GM10248 (cell line): ENCODE data around the gene TEX22.
A peak's percentile ranks its signal among the peaks of the same experiment; 100 is the strongest.

ENCODE experiments used
- CTCF ChIA-PET: fragments of 300-600 bp; sonication (Branson Sonifier 250); formaldehyde crosslinking; extraction: SDS; loops from one replicate; lab custom pipeline; 2021; ENCODE audit warnings: antibody characterized with exemption; lab: Yijun Ruan, JAX
- POLR2A ChIA-PET: fragments of 350-650 bp; sonication (Branson Sonifier 250); formaldehyde crosslinking; extraction: SDS; loops from one replicate; lab custom pipeline; 2020; ENCODE audit warnings: antibody characterized with exemption; lab: Yijun Ruan, JAX
- DNase-seq: peaks from one replicate; pipeline ENCODE4 v3.0.0; 2012; ENCODE audit errors: extremely low spot score
- TF ChIP-seq, protein P1 (sequence below): IDR thresholded peaks from 2 replicates; pipeline ENCODE4 v1.5.1; 2012; ENCODE audit warnings: mild to moderate bottlenecking, low read depth; ENCODE audit errors: extremely low read depth, missing control alignments, control extremely low read depth

The TEX22 gene

DNA sequence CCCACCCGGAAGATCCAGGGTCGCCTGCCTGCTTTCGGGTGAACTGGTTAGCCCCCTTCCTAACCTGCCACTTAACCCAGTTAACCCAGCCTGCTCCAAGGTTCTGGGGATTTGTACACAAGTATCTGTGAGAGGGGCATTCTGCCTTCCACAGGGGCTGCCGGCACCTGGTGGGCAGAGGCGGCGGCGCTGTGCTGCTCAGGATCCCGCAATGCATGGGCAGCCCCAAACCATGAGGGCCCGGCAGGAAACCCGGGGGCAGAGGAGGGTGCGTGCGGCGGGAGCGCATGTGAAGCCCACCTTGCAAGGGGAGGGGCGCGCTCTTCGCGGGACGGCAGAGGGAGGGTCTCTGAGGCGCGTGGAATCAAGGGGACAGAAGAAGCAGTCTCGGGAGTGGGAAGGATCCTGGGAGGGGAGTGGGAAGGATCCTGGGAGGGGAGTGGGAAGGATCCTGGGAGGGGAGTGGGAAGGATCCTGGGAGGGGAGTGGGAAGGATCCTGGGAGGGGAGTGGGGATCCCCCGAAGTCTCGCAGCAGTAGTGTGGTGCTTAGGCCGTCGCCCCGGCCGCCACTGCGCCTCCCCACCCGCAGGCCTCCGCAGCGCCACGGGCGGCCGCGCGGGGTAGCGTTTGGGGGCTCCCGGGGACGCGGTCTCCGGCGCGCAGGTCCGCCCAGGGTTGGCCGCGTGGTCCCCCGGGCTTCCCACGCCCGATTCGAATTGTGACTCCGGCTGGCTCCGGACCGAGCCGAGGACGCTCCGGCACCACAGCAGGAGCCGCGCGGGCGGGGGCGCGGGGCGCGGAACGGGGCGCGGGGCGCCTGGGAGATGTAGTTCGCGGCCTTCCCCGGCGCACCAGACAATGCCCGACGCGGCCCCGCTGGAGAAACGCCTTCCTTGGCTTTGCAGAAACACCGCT is 16.4 kb downstream of the TEX22 start:
- TF ChIP-seq, protein P1, sequence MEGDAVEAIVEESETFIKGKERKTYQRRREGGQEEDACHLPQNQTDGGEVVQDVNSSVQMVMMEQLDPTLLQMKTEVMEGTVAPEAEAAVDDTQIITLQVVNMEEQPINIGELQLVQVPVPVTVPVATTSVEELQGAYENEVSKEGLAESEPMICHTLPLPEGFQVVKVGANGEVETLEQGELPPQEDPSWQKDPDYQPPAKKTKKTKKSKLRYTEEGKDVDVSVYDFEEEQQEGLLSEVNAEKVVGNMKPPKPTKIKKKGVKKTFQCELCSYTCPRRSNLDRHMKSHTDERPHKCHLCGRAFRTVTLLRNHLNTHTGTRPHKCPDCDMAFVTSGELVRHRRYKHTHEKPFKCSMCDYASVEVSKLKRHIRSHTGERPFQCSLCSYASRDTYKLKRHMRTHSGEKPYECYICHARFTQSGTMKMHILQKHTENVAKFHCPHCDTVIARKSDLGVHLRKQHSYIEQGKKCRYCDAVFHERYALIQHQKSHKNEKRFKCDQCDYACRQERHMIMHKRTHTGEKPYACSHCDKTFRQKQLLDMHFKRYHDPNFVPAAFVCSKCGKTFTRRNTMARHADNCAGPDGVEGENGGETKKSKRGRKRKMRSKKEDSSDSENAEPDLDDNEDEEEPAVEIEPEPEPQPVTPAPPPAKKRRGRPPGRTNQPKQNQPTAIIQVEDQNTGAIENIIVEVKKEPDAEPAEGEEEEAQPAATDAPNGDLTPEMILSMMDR, result peak; percentile 69
- peak; percentile 85 for DNase-seq
- POLR2A ChIA-PET, result no interaction called here
- CTCF ChIA-PET, result interaction anchor here (0.9 to 3.4 kb wide), 6 partner anchors 11 to 74 kb away, joined by 3 to 13 read pairs (median 4); no protein-coding TSS in a partner anchor

DNA sequence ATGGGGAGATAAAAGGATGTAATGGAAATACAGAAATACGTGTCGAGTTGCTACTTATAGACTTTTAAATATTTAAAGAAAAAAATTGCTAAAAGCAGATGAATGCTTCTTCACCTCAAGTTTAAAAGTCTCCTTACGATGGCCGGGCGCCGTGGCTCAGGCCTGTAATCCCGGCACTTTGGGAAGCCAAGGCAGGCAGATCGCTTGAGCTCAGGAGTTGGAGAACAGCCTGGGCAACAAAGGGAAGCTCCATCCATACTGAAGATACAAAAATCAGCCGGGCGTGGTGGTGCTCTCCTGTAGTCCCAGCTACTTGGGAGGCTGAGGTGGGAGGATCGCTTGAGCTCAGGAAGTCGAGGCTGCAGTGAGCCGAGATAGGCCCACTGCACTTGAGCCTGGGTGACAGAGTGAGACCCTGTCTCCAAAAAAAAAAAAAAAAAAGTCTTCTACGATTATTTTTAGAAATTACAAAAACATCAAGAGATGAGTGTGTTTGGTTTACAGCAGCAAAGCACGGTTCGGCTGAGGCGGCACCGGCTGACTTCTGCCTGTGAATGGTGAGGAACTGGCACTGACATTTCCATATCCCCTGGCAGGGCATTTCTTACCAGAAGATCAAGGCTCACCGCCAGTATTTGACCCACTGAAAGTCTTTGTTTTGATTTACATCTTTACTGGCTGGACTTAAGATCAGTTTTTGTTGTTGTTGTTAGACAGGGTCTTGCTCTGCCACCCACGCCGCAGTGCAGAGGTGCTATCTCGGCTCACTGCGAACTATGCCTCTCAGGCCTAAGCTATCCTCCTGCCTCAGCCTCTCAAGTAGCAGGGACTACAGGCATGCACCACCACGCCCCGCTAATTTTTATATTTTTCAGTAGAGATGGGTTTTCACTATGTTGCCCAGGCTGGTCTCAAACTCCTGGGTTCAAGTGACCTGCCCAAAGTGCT is 17.4 kb downstream of the TEX22 start:
- ChIA-PET POLR2A (no interaction called here), CTCF (interaction anchor here (0.9 to 2.8 kb wide), 7 partner anchors 9 to 73 kb away, joined by 3 to 11 read pairs (median 3); no protein-coding TSS in a partner anchor)
- TF ChIP-seq, protein P1, result no peak
- DNase-seq, result no peak

DNA sequence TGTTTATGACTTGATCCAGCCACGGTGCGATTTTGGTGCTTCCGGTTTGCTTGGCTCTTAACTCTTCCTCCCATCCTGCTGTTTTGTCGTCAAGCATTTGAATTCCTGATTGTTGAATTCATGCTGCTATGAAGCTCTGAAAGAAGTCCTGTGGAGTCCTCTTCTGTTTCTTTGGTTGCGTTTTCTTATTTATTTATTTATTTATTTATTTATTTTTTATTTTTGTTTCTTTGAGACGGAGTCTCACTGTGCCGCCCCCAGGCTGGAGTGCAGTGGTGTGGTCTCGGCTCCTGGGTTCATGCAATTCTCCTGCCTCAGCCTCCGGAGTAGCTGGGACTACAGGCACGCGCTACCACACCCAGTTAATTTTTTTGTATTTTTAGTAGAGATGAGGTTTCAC is 18.3 kb downstream of the TEX22 start:
- DNase-seq, result no peak
- ChIA-PET CTCF (interaction anchor here (1.2 to 2.8 kb wide), 3 partner anchors 10 to 73 kb away, joined by 3 to 11 read pairs (median 8); no protein-coding TSS in a partner anchor), POLR2A (no interaction called here)
- TF ChIP-seq, protein P1, result no peak

DNA sequence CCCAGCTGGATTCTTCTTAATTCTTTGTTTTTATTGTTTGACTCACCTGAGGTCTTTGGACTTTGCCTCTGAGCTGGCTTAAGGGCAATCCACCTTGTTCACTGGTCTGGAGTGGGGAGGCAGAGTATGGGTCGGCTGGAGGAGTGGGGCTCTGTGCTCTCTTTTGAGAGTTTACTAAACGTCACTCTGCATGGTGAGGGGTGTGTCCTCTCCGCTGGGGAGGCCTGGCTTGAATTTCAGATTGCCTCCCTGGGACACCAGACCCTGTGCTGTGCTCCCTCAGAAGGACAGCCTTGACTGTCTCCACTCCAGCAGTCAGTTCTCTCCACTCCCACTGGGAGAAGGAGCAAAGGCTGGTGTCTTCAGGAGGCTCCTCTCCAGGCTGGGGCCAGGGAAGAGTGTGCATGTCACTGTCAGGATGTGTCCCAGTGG is 19.4 kb downstream of the TEX22 start:
- TF ChIP-seq, protein P1, result no peak
- no peak for DNase-seq
- POLR2A ChIA-PET, result no interaction called here
- CTCF ChIA-PET, result interaction anchor here (1.0 to 2.8 kb wide), 5 partner anchors 10 to 72 kb away, joined by 3 to 11 read pairs (median 5); no protein-coding TSS in a partner anchor

DNA sequence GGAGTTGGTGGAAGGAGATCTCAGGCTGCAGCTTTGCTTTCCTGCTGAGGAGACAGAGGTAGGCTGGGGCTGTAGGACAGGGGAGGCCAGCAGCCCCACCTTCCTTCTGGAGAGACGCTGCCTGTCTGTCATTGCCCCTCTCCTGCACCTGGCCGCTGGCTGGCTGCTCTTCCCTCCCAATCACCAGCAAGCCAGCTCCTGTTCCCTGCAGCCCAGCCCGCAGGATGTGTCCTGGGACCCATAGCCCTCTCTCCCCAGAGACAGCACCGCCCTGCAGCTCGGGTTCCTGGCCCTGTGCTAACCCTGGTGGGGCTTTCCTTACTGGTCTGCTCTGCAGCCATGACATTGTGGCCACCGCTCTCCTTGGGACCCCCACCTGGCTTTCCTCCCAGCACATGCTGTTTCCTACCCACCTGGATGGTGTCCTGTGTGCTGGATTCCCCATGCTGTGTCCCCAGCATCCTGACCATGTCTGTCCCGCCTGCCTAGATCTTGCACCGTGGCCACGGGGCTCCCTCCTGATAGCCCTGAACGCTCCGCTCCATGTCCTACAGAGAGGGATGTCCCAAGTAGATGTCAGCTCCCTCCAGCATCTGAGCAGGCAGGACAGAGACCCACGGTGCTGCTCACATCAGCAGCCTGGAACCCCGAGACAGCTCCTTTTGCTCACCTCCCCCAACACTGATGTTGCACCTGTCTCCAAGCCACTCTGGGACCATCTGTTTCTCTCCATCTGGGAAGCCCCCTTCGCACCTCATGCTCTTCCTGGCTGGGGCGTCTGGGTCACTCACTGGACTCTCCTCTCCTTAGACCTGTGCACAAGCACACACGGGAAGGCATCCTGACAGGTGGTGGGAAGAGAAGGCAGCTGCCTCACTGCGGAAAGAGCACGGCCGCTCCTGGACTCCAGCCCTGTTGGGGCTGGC is 20.2 kb downstream of the TEX22 start:
- no peak for DNase-seq
- ChIA-PET POLR2A (interaction anchor here (0.7 kb wide), 1 partner anchor 29 kb away, joined by 3 read pairs; no protein-coding TSS in a partner anchor), CTCF (interaction anchor here (1.0 to 2.8 kb wide), 6 partner anchors 9 to 486 kb away, joined by 3 to 11 read pairs (median 4); no protein-coding TSS in a partner anchor)
- TF ChIP-seq, protein P1, result no peak
